T-helper 17 cell (primary cell): ENCODE measurements around the gene PRPF38A. TPM values are rescaled to one million over a fixed set of nuclear protein-coding genes. Genes with fewer than 3 reads are reported as not detected.
A peak's percentile ranks its signal among the peaks of the same experiment; 100 is the strongest.

ENCODE experiments used
- ATAC-seq: fragments of 150-1000 bp; cut with Tn5 transposase; 2 replicates; pipeline ENCODE4 v1.10.0; 2021; ENCODE audit warnings: mild to moderate bottlenecking, moderate library complexity
- DNase-seq, 3 donors: peaks; one replicate each; pipeline versions ENCODE4 v3.0.0 to v3.0.0-alpha.2; 2020 to 2021
- H3K9me3 ChIP-seq: one replicate; pipeline ENCODE4 v1.7.0; 2013; ENCODE audit warnings: low read length, mild to moderate bottlenecking; ENCODE audit not compliant: control insufficient read depth, poor library complexity, severe bottlenecking
- H3K27ac Mint-ChIP-seq: one replicate; pipeline ENCODE4 v1.8.0; 2022; ENCODE audit warnings: mild to moderate bottlenecking, moderate library complexity, mixed read lengths
- H3K27me3 Mint-ChIP-seq: one replicate; pipeline ENCODE4 v1.8.0; 2022; ENCODE audit warnings: mixed read lengths
- H3K36me3 Mint-ChIP-seq: one replicate; pipeline ENCODE4 v1.8.0; 2022; ENCODE audit warnings: low read depth, mixed read lengths
- H3K4me1 Mint-ChIP-seq: one replicate; pipeline ENCODE4 v1.8.0; 2022; ENCODE audit warnings: mild to moderate bottlenecking, mixed read lengths
- H3K4me3 Mint-ChIP-seq: one replicate; pipeline ENCODE4 v1.8.0; 2022; ENCODE audit warnings: mild to moderate bottlenecking, moderate library complexity, mixed read lengths
- total RNA-seq, 4 donors: library from RNA in 2 of 4; stranded (reverse) in 2 of 4; gene quantifications; one replicate each; pipeline ENCODE4 v1.2.3 and lab custom pipeline; 2022 to 2026

PRPF38A gene
- total RNA-seq, 2 donors from 2014 or later, result 62.1 to 64.6 TPM

GRCh38 chr1:52439976-52440375 lies 35.6 kb downstream of the PRPF38A start:
- H3K4me3 Mint-ChIP-seq, result no peak overlapping the region

DNA sequence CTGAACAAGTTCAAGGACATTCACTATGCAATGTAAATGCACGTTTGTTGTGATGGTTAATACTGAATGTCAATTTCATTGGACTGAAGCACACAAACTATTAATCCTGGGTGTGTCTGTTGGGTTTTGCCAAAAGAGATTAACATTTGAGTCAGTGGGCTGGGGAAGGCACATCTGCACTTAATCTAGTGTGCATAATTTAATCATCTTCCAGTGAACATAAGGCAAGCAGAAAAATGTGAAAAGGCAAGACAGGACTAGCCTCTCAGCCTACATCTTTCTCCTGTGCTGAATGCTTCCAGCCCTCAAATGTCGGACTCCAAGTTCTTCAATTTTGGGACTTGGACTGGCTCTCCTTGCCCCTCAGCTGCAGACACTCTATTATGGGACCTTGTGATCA lies 40.1 kb downstream of the PRPF38A start:
- Mint-ChIP-seq H3K4me3 (no peak overlapping the region), H3K27ac (no peak overlapping the region), H3K36me3 (peaks cover 7% of the 10 kb centered on the region), H3K27me3 (no peaks in the 10 kb centered on the region), H3K4me1 (peaks cover 5% of the 10 kb centered on the region)
- ATAC-seq (no peak), DNase-seq (no peak)
- no peaks in the 10 kb centered on the region for H3K9me3 ChIP-seq

More at GRCh38 chr1:52439976-52440375, 35.6 kb downstream of the PRPF38A start:
- Mint-ChIP-seq H3K27me3 (no peaks in the 10 kb centered on the region), H3K4me1 (peaks cover 3% of the 10 kb centered on the region), H3K36me3 (peaks cover 5% of the 10 kb centered on the region), H3K27ac (no peak overlapping the region)
- no peak for DNase-seq
- H3K9me3 ChIP-seq, result no peaks in the 10 kb centered on the region
- no peak for ATAC-seq

GRCh38 chr1:52454127-52454526 lies 49.7 kb downstream of the PRPF38A start:
- no peak for ATAC-seq
- no peaks in the 10 kb centered on the region for H3K9me3 ChIP-seq
- H3K27ac Mint-ChIP-seq, result no peak overlapping the region
- no peaks in the 10 kb centered on the region for H3K27me3 Mint-ChIP-seq
- H3K4me1 Mint-ChIP-seq, result peaks cover 2% of the 10 kb centered on the region
- DNase-seq, result no peak
- no peak overlapping the region for H3K4me3 Mint-ChIP-seq
- H3K36me3 Mint-ChIP-seq, result peaks cover 3% of the 10 kb centered on the region

- peaks cover 2% of the 10 kb centered on the region for H3K36me3 Mint-ChIP-seq
- H3K9me3 ChIP-seq, result no peaks in the 10 kb centered on the region
- no peak for DNase-seq
- H3K27me3 Mint-ChIP-seq, result no peaks in the 10 kb centered on the region
- H3K4me3 Mint-ChIP-seq, result no peak overlapping the region
- no peak for ATAC-seq
- peaks cover 2% of the 10 kb centered on the region for H3K4me1 Mint-ChIP-seq
- no peak overlapping the region for H3K27ac Mint-ChIP-seq
Measured at GRCh38 chr1:52454779-52455178, 50.4 kb downstream of the PRPF38A start.

DNA sequence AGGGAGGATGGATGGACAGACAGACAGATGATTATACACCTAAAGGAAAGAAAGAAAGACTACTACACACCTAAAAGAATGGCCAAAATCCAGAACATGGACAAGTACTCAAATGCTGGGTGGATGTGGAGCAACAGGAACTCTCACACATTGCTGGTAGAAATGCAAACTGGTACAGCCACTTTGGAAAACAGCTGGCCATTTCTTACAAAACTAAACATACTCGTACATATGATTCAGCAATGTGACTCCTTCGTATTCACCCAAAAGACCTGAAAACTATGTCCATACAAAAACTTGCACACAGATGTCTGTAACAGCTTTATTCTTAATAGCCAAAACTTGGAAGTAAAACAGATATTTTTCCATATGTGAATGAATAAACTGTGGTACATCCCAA lies 51.3 kb downstream of the PRPF38A start:
- Mint-ChIP-seq H3K27ac (no peak overlapping the region), H3K36me3 (peaks cover 2% of the 10 kb centered on the region), H3K4me3 (no peak overlapping the region), H3K27me3 (no peaks in the 10 kb centered on the region), H3K4me1 (peaks cover 3% of the 10 kb centered on the region)
- no peak for DNase-seq
- no peak for ATAC-seq
- no peaks in the 10 kb centered on the region for H3K9me3 ChIP-seq

- H3K9me3 ChIP-seq, result no peaks in the 10 kb centered on the region
- peaks cover 7% of the 10 kb centered on the region for H3K36me3 Mint-ChIP-seq
- DNase-seq (no peak), ATAC-seq (no peak)
- H3K27ac Mint-ChIP-seq, result peak overlapping the region; percentile 32
- peaks cover 5% of the 10 kb centered on the region for H3K4me1 Mint-ChIP-seq
- H3K27me3 Mint-ChIP-seq, result no peaks in the 10 kb centered on the region
- no peak overlapping the region for H3K4me3 Mint-ChIP-seq
Measured at GRCh38 chr1:52460694-52461093, 56.3 kb downstream of the PRPF38A start.

- DNase-seq (no peak), ATAC-seq (no peak)
- Mint-ChIP-seq H3K27ac (no peak overlapping the region), H3K4me3 (no peak overlapping the region), H3K27me3 (no peaks in the 10 kb centered on the region), H3K4me1 (peaks cover 5% of the 10 kb centered on the region), H3K36me3 (peaks cover 6% of the 10 kb centered on the region)
- no peaks in the 10 kb centered on the region for H3K9me3 ChIP-seq
Measured at GRCh38 chr1:52461821-52462220, 57.4 kb downstream of the PRPF38A start.

GRCh38 chr1:52463891-52464290 lies 59.5 kb downstream of the PRPF38A start:
- DNase-seq (no peak), ATAC-seq (no peak)
- no peaks in the 10 kb centered on the region for H3K9me3 ChIP-seq
- no peak overlapping the region for H3K4me3 Mint-ChIP-seq
- peaks cover 6% of the 10 kb centered on the region for H3K4me1 Mint-ChIP-seq
- no peak overlapping the region for H3K27ac Mint-ChIP-seq
- H3K36me3 Mint-ChIP-seq, result peaks cover 9% of the 10 kb centered on the region
- no peaks in the 10 kb centered on the region for H3K27me3 Mint-ChIP-seq

- no peaks in the 10 kb centered on the region for H3K27me3 Mint-ChIP-seq
- peaks cover 9% of the 10 kb centered on the region for H3K4me1 Mint-ChIP-seq
- ATAC-seq (no peak), DNase-seq (no peak)
- no peak overlapping the region for H3K4me3 Mint-ChIP-seq
- H3K27ac Mint-ChIP-seq, result no peak overlapping the region
- H3K36me3 Mint-ChIP-seq, result peaks cover 9% of the 10 kb centered on the region
- no peaks in the 10 kb centered on the region for H3K9me3 ChIP-seq
Measured at GRCh38 chr1:52469108-52469507, 64.7 kb downstream of the PRPF38A start.

Other genes with a start within 250 kb of the PRPF38A start
- 10 to 100 TPM; 41.8 to 62.6 TPM for gene CC2D1B, start 38.4 kb upstream of the PRPF38A start, total RNA-seq
- gene ORC1, start 179 bp upstream of the PRPF38A start, total RNA-seq, result 1 to 10 TPM; 1.2 to 2.0 TPM
- gene TUT4, start 148.5 kb downstream of the PRPF38A start, total RNA-seq, result 100 to 1,000 TPM; 125 to 136 TPM
- 10 to 100 TPM; 13.4 to 13.9 TPM for gene GPX7, start 197.8 kb downstream of the PRPF38A start, total RNA-seq
- gene SHISAL2A, start 228.6 kb downstream of the PRPF38A start, total RNA-seq, result 10 to 100 TPM; 33.1 to 41.9 TPM